Stimulated activated CD8-positive, alpha-beta memory T cell treated with anti-CD3 and anti-CD28 coated beads, Interleukin-7, amount 100 ng/mL, for 4 hours (primary cell): ENCODE data around the gene CD8B2.
"Not testable (repeated sequence)": the region's sequence is repeated elsewhere in the genome, so short reads cannot be mapped to it uniquely, and the experiment has no call there.

Experiments used
- DNase-seq, 2 donors: peaks; one replicate each; pipeline ENCODE4 v3.0.0-alpha.2; 2020; ENCODE audit warnings: low read depth in 2 of 2

CD8B2 gene

DNA sequence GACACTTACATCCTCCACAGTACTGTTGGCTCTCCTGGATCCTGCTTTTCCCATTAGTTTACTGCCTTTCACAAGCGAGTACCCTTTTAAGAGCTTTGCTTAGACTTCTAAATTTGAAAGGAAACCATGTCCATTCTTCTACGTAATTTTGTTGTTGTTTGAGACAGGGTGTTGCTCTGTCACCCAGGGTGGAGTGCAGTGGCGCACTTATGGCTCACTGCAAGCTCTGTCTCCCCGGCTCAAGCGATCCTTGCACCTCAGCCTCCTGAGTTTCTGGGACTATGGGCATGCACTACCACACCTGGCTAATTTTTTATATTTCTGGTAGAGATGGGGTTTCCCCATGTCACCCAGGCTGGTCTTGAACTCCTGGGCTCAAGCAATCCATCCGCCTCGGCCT is 24.8 kb downstream of the CD8B2 start:
- DNase-seq, result not testable (repeated sequence)

GRCh38 chr2:106513391-106513790 is 26.2 kb downstream of the CD8B2 start:
- not testable (repeated sequence) for DNase-seq

DNA sequence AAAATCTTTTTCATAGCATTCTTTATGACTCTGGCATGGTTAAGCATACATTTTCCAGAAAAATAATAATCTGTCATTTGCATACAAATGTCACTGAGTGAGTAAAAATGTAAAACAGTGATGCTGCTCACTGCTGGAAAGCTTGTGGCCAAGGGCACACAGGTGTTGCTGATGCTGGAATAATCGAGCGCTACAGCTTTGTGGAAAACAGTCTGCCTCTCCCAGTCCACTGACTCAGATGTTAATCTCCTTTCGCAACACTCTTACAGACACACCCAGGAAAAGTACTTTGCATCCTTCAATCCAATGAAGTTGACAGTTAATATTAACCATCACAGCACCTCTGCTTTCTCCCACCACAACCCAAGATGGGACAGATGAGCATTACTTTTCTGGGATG is 27.7 kb downstream of the CD8B2 start:
- not testable (repeated sequence) for DNase-seq

DNA sequence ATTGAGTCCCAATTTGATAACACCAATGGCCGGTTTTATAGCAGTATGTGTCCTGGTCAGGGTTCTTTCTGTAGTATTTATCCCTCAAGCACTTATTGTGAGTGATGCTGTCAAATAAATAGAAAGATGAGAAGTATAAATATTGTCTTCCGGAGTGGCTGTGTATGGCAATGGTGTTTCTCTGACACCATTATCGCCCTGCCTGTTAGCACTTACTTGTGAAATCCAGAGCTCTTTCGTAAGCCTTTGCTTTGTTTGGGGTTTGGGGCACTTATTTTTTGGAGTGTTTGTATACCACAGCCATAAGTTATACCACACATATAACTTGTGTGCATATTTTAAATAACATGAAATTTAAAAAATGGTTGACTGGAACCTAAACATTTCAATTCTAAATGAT is 29.3 kb downstream of the CD8B2 start:
- no peak for DNase-seq

GRCh38 chr2:106516864-106517263 is 29.7 kb downstream of the CD8B2 start:
- DNase-seq, result no peak

- DNase-seq, result no peak
Measured at GRCh38 chr2:106517329-106517728, 30.2 kb downstream of the CD8B2 start.

GRCh38 chr2:106519767-106520166 is 32.6 kb downstream of the CD8B2 start:
- DNase-seq, result no peak

- no peak for DNase-seq
Measured at GRCh38 chr2:106521016-106521415, 33.9 kb downstream of the CD8B2 start.

GRCh38 chr2:106523976-106524665 is 37.0 kb downstream of the CD8B2 start:
- no peak for DNase-seq

GRCh38 chr2:106530866-106531265 is 43.7 kb downstream of the CD8B2 start:
- DNase-seq, result no peak

GRCh38 chr2:106531676-106532214 is 44.6 kb downstream of the CD8B2 start:
- DNase-seq, result no peak

GRCh38 chr2:106532236-106532635 is 45.1 kb downstream of the CD8B2 start:
- DNase-seq, result no peak

DNA sequence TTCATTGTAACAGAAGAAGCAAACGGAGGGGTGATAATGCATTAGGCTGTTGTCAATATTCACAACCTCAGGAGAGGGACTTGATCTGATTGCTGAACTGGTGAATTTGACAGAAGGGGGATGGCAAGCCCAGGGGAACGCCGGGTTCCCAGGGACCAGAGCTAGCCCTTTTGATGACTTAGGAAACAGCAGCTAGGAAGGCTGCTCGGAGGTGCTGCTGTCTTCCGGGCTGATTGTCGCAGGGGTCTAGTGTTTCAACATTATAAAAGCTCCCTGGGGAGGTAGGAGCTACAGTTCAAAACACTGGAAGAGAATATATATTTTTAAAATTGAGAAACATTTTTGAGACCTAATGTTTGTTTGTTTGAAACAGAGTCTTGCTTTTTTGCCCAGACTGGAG is 47.3 kb downstream of the CD8B2 start:
- no peak for DNase-seq

GRCh38 chr2:106536490-106536889 is 49.3 kb downstream of the CD8B2 start:
- DNase-seq, result no peak

DNA sequence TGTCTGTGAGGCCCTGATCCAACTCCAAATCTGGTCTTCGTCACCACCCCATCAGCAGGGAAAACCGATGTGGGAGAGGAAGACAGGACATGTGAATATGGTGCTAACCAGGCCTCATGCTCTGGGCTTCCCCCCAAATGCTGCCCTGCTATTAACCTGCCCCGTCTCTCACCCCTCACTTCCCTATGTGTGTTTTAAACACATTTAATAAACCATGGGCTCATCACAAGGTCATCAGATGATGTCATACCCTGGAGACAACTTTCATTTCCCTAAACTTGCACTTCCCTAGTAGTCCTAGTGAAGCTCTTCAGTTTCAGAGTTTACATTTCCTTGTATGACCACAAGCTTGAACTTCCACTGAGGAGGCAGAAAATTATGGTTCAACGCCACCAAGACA is 49.9 kb downstream of the CD8B2 start:
- DNase-seq, result no peak

- no peak for DNase-seq
Measured at GRCh38 chr2:106537791-106538191, 50.6 kb downstream of the CD8B2 start.

DNA sequence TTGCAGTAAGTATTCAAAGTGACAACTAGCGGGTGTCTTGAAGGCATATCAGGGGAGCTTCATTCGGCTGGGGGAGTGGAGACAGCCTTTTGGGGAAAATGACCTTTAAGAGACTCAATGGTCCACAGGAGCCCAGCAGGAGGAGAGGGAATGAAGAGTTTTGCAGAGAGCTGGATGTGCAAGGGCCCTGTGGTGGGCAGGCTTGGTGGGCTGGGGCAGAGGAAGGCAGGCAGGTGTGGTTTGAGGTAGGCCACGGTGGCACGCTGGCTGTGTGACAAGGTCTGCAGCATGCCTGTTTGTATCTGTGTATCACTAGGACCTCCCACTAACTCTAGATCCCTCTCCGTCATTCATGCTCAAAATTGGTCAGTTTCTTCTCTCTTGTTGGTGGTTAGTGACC is 53.7 kb downstream of the CD8B2 start:
- no peak for DNase-seq

DNA sequence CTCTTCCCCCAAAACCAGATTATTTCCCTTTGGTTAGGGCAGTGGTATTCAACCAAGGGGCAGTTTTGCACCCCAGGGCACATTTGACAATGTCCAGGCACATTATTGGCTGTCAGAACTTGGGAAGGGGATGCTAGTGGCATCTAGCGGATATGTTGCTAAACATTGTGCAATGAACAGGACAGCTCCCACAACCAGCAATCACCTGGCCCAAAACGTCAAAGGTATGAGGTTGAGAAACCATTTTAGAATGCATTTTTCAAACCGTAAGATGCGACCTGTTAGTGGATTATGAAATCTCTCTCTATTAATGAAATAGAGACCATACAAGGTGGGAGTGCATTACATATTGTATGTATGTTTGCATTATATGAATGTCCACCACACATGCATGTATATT is 54.2 kb downstream of the CD8B2 start:
- DNase-seq, result no peak

GRCh38 chr2:106542746-106543359 is 55.7 kb downstream of the CD8B2 start:
- peak; percentile 53 to 55 for DNase-seq

DNA sequence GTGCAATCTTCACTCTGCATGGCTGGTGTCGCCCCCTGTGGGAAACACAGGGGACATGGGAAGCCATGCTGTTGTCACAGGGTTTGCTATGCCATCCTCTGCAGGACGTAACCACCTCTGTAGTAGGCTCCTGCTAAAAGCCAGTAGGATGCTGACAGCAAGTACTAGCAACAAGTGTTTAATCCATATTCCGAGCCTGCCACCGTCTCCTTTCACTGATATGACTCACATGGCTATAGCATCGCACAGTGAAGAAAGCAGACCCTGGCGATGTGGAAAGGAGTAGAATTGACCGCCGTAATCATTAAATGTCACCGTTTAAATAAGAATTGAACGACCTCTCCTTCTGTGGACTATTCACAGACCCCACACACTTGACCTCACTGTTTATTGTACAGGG is 57.8 kb downstream of the CD8B2 start:
- DNase-seq, result no peak

GRCh38 chr2:106546391-106546990 is 59.3 kb downstream of the CD8B2 start:
- no peak for DNase-seq

- DNase-seq, result no peak
Measured at GRCh38 chr2:106547164-106547903, 60.2 kb downstream of the CD8B2 start.
